ENCODE data around the gene VCAN. TPM values are rescaled to one million over a fixed set of nuclear protein-coding genes. Genes with fewer than 3 reads are reported as not detected.

The VCAN gene
- total RNA-seq, 2 experiments from 2014 or later = under 0.01 TPM; not detected in 1

DNA sequence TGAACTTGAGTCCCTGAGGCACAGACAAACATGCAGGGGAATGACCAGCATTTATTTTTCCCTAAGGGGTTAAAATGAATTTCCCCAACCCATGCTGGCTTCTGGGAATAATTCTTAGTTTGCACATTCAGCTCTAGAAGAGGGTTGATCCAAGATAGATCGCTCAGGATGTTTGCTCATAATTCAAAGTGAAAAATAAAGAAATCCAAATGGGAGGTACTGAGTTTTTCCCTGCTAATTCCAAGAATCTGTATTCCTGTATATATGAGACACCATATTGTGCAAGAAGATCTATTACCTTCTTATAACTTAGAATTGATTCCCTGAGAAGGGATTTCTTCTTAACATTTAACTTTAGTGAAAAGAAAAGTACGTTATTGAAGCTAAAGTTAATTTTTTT, 96.2 kb downstream of the VCAN start:
- ChIA-PET CTCF (ENCODE audit: unreplicated experiment) (no interaction called here), POLR2A (no interaction called here)
- Histone ChIP-seq H3K9me3 (ENCODE audit: low read length) (no peaks in the 10 kb centered on the region), H3K4me2 (ENCODE audit: low read length) (no peak overlapping the region), H3K9me2 (ENCODE audit: insufficient read depth, low read length) (no peaks in the 10 kb centered on the region), H3K4me1 (ENCODE audit: insufficient read depth, low read length, poor library complexity, severe bottlenecking) (no peaks in the 10 kb centered on the region), H3K79me2 (ENCODE audit: insufficient read depth, low read depth, low read length) (no peaks in the 10 kb centered on the region; the same call in 1 of the 2 replicates), H3K27ac (ENCODE audit: low read depth, low read length, poor library complexity, severe bottlenecking) (no peak overlapping the region), H4K20me1 (ENCODE audit: insufficient read depth, low read length) (no peaks in the 10 kb centered on the region), H2AFZ (ENCODE audit: low read length) (no peak overlapping the region), H3K36me3 (ENCODE audit: insufficient read depth, low read length) (no peaks in the 10 kb centered on the region), H3K4me3 (ENCODE audit: low read depth, low read length, poor library complexity, severe bottlenecking) (no peak overlapping the region)
- intact Hi-C loops (cut with micrococcal nuclease; ENCODE audit: unreplicated experiment) = loop anchor here (10.0 kb wide), 2 partner anchors 133 to 923 kb away; no protein-coding TSS in a partner anchor
- no peak for DNase-seq (ENCODE audit: low spot score)
- no TSS peak for BruUV-seq (replicated peaks)
- TF ChIP-seq CTCF (conservative IDR thresholded peaks at IDR 0.05; ENCODE audit: low read length) (no peak), EZH2phosphoT487 (IDR thresholded peaks at IDR 0.05; ENCODE audit: borderline replicate concordance, low read depth, low read length) (no peak)

- CTCF ChIA-PET (ENCODE audit: unreplicated experiment) = no interaction called here
- Histone ChIP-seq H3K9me3 (ENCODE audit: low read length) (no peaks in the 10 kb centered on the region), H4K20me1 (ENCODE audit: insufficient read depth, low read length) (no peaks in the 10 kb centered on the region), H2AFZ (ENCODE audit: low read length) (no peak overlapping the region), H3K9me2 (ENCODE audit: insufficient read depth, low read length) (no peaks in the 10 kb centered on the region), H3K4me3 (ENCODE audit: low read depth, low read length, poor library complexity, severe bottlenecking) (no peak overlapping the region), H3K79me2 (ENCODE audit: insufficient read depth, low read depth, low read length) (no peaks in the 10 kb centered on the region; the same call in 1 of the 2 replicates), H3K4me2 (ENCODE audit: low read length) (no peak overlapping the region), H3K36me3 (ENCODE audit: insufficient read depth, low read length) (no peaks in the 10 kb centered on the region), H3K4me1 (ENCODE audit: insufficient read depth, low read length, poor library complexity, severe bottlenecking) (no peaks in the 10 kb centered on the region), H3K27ac (ENCODE audit: low read depth, low read length, poor library complexity, severe bottlenecking) (no peak overlapping the region)
- intact Hi-C loops (cut with micrococcal nuclease; ENCODE audit: unreplicated experiment) = loop anchor here (10.0 kb wide), 2 partner anchors 133 to 923 kb away; no protein-coding TSS in a partner anchor
- POLR2A ChIA-PET = no interaction called here
- no TSS peak for BruUV-seq (replicated peaks)
- no peak for DNase-seq (ENCODE audit: low spot score)
- TF ChIP-seq CTCF (conservative IDR thresholded peaks at IDR 0.05; ENCODE audit: low read length) (no peak), EZH2phosphoT487 (IDR thresholded peaks at IDR 0.05; ENCODE audit: borderline replicate concordance, low read depth, low read length) (no peak)
These were observed 96.6 kb downstream of the VCAN start for GRCh38 chr5:83568186-83568585.

GRCh38 chr5:83570916-83571315, 99.4 kb downstream of the VCAN start:
- H3K27ac ChIP-seq (ENCODE audit: low read depth, low read length, poor library complexity, severe bottlenecking) = no peak overlapping the region
- no peak for DNase-seq (ENCODE audit: low spot score)
- TF ChIP-seq CTCF (conservative IDR thresholded peaks at IDR 0.05; ENCODE audit: low read length) (no peak), EZH2phosphoT487 (IDR thresholded peaks at IDR 0.05; ENCODE audit: borderline replicate concordance, low read depth, low read length) (no peak)
- H3K9me3 ChIP-seq (ENCODE audit: low read length) = no peaks in the 10 kb centered on the region
- ChIA-PET CTCF (ENCODE audit: unreplicated experiment) (no interaction called here), POLR2A (interaction anchor here (0.7 kb wide), 1 partner anchor 994 kb away, joined by 3 read pairs; no protein-coding TSS in a partner anchor)
- H3K36me3 ChIP-seq (ENCODE audit: insufficient read depth, low read length) = no peaks in the 10 kb centered on the region
- H3K4me1 ChIP-seq (ENCODE audit: insufficient read depth, low read length, poor library complexity, severe bottlenecking) = no peaks in the 10 kb centered on the region
- intact Hi-C loops (cut with micrococcal nuclease; ENCODE audit: unreplicated experiment) = no loop called here
- no TSS peak for BruUV-seq (replicated peaks)
- no peak overlapping the region for H3K4me3 ChIP-seq (ENCODE audit: low read depth, low read length, poor library complexity, severe bottlenecking)
- no peaks in the 10 kb centered on the region for H4K20me1 ChIP-seq (ENCODE audit: insufficient read depth, low read length)
- H3K4me2 ChIP-seq (ENCODE audit: low read length) = no peak overlapping the region
- H3K9me2 ChIP-seq (ENCODE audit: insufficient read depth, low read length) = no peaks in the 10 kb centered on the region
- H3K79me2 ChIP-seq (ENCODE audit: insufficient read depth, low read depth, low read length) = no peaks in the 10 kb centered on the region; the same call in 1 of the 2 replicates
- H2AFZ ChIP-seq (ENCODE audit: low read length) = no peak overlapping the region
